Kidney (tissue), 14 donors: ENCODE results near the gene ZDHHC1. TPM values are rescaled to one million over a fixed set of nuclear protein-coding genes. Genes with fewer than 3 reads are reported as not detected.
A peak's percentile ranks its signal among the peaks of the same experiment; 100 is the strongest.

Experiments used
- DNase-seq, 5 donors: peaks; one replicate each; pipeline ENCODE4 v3.0.0-alpha.2; 2013 to 2020
- FAIRE-seq: peaks from 2 replicates; lab custom pipeline; 2012; peaks lifted over from hg19 to GRCh38; lab: Jason Lieb, UNC
- H3K27ac ChIP-seq, 2 donors: one replicate each; pipeline ENCODE4 v1.7.0; 2013; ENCODE audit warnings: low read depth in 2 of 2, low read length in 2 of 2, inconsistent platforms in 1 of 2
- H3K27me3 ChIP-seq: one replicate; pipeline ENCODE4 v1.7.1; 2013; ENCODE audit warnings: low read length, inconsistent platforms; ENCODE audit not compliant: control insufficient read depth, insufficient read depth
- H3K36me3 ChIP-seq, 3 donors: one replicate each; pipeline versions ENCODE4 v1.7.0 to v1.7.1; 2013; ENCODE audit warnings: low read length in 3 of 3, control low read depth in 1 of 3, inconsistent platforms in 1 of 3; ENCODE audit not compliant: insufficient read depth in 3 of 3, control insufficient read depth in 2 of 3
- H3K4me1 ChIP-seq, 3 donors: one replicate each; pipeline versions ENCODE4 v1.7.0 to v1.7.1; 2013; ENCODE audit warnings: low read length in 3 of 3, inconsistent platforms in 1 of 3, low read depth in 1 of 3; ENCODE audit not compliant: control insufficient read depth in 2 of 3, insufficient read depth in 2 of 3
- H3K4me3 ChIP-seq, 3 donors: one replicate each; pipeline versions ENCODE4 v1.7.0 to v1.8.1; 2013; ENCODE audit warnings: low read length in 3 of 3, control low read depth in 1 of 3, inconsistent platforms in 1 of 3
- H3K9ac ChIP-seq, 3 donors: one replicate each; pipeline versions ENCODE4 v1.7.0 to v1.7.1; 2013; ENCODE audit warnings: low read length in 3 of 3, control low read depth in 1 of 3, inconsistent platforms in 1 of 3
- H3K9me3 ChIP-seq, 3 donors: one replicate each; pipeline versions ENCODE4 v1.7.0 to v1.7.1; 2013; ENCODE audit warnings: low read length in 3 of 3, control low read depth in 1 of 3, inconsistent platforms in 1 of 3; ENCODE audit not compliant: control insufficient read depth in 2 of 3, insufficient read depth in 1 of 3
- CTCF ChIP-seq: IDR thresholded peaks from 3 replicates; pipeline ENCODE4 v1.5.1; 2012; ENCODE audit warnings: mild to moderate bottlenecking, moderate library complexity, borderline replicate concordance; ENCODE audit not compliant: insufficient read depth; ENCODE audit errors: extremely low read depth
- intact Hi-C: fragments of 100-400 bp; cut with DNase I; formaldehyde crosslinking; loops from one replicate; pipeline ENCODE4 v1.11.1; 2022
- polyA plus RNA-seq: library from polyadenylated mRNA; stranded (reverse); fragments of 350-450 nt; fragmentation: Illumina TruSeq; extraction: RNeasy Lipid Tissue Mini Kit (QIAGEN cat#74804); gene quantifications from one replicate; pipeline ENCODE4 v1.2.3, GENCODE V29; 2014; ENCODE audit warnings: low read depth, low replicate concordance; ENCODE audit not compliant: insufficient read depth
- total RNA-seq: library from RNA; stranded (reverse); fragmentation: NEBNext Ultra II Directional; extraction: Animal tissue kit (Norgen Biotek cat#: 25700); gene quantifications from one replicate; pipeline ENCODE4 v1.2.1, GENCODE V29; 2021
- donor health status: control.
- donor health status: control.
- donor health status: control.
- donor health status: control.
- donor health status: control.
- donor health status: DM: yes; HTN: yes; CAD: no.
- donor health status: Normal renal cell carcinoma (clear cell type).

ZDHHC1 gene
- total and polyA plus RNA-seq, 2 donors from 2014 or later: 14.6 to 23.6 TPM

- intact Hi-C loops: no loop called here
- Histone ChIP-seq H3K4me3 (no peak overlapping the region), H3K9ac (peak overlapping the region in 1 of 3 donors; percentile 52), H3K4me1 (peaks cover 3 to 66% (median 56%) of the 10 kb centered on the region in 3 donors), H3K27ac (peak overlapping the region; percentile 92 to 94), H3K9me3 (no peaks in the 10 kb centered on the region), H3K36me3 (peaks cover 3 to 25% (median 15%) of the 10 kb centered on the region in 3 donors), H3K27me3 (no peaks in the 10 kb centered on the region)
- DNase-seq (peak in 4 of 5 donors; percentile 45 to 98 (median 69)), FAIRE-seq (no peak)
- TF ChIP-seq CTCF: no peak
Measured at GRCh38 chr16:67441271-67441753, 25.0 kb upstream of the ZDHHC1 start.

- H3K27me3 ChIP-seq: no peaks in the 10 kb centered on the region
- H3K4me1 ChIP-seq: peaks cover 3 to 56% (median 40%) of the 10 kb centered on the region in 3 donors
- TF ChIP-seq CTCF: no peak
- DNase-seq (no peak), FAIRE-seq (no peak)
- intact Hi-C loops: no loop called here
- peak overlapping the region in 1 of 3 donors; percentile 44 for H3K9ac ChIP-seq
- H3K4me3 ChIP-seq: no peak overlapping the region
- H3K27ac ChIP-seq: peak overlapping the region; percentile 79 to 85
- H3K36me3 ChIP-seq: peaks cover 3 to 25% (median 15%) of the 10 kb centered on the region in 3 donors
- no peaks in the 10 kb centered on the region for H3K9me3 ChIP-seq
Measured at GRCh38 chr16:67438824-67439393, 22.6 kb upstream of the ZDHHC1 start.

- TF ChIP-seq CTCF: no peak
- H3K4me1 ChIP-seq: peaks cover 3 to 52% (median 33%) of the 10 kb centered on the region in 3 donors
- H3K27ac ChIP-seq: peak overlapping the region; percentile 79 to 85
- H3K27me3 ChIP-seq: no peaks in the 10 kb centered on the region
- no peak overlapping the region for H3K4me3 ChIP-seq
- DNase-seq: no peak
- intact Hi-C loops: no loop called here
- no peak for FAIRE-seq
- no peaks in the 10 kb centered on the region for H3K9me3 ChIP-seq
- H3K36me3 ChIP-seq: peaks cover 3 to 25% (median 16%) of the 10 kb centered on the region in 3 donors
- peak overlapping the region in 1 of 3 donors; percentile 44 for H3K9ac ChIP-seq
Measured at GRCh38 chr16:67438098-67438791, 22.0 kb upstream of the ZDHHC1 start.
